HEK293 (cell line): ENCODE measurements around the gene EXOC3.
A peak's percentile ranks its signal among the peaks of the same experiment; 100 is the strongest.

Experiments used
- CTCF ChIA-PET: fragments of 350-600 bp; formaldehyde crosslinking; extraction: SDS; loops from one replicate; lab custom pipeline; 2021; ENCODE audit warnings: antibody characterized with exemption; lab: Yijun Ruan, JAX
- POLR2A ChIA-PET: fragments of 300-600 bp; formaldehyde crosslinking; extraction: SDS; loops from one replicate; lab custom pipeline; 2020; ENCODE audit warnings: antibody characterized with exemption, inconsistent platforms; lab: Yijun Ruan, JAX
- H3K27ac ChIP-seq: fragments of 200-500 bp; sonication (Bioruptor generic); 2 replicates; pipeline ENCODE4 v1.5.1; 2014; ENCODE audit warnings: low read depth, low read length, control low read depth, inconsistent platforms; ENCODE audit errors: extremely low read depth
- H3K36me3 ChIP-seq, 2 experiments: fragments of 200-500 bp in 1 of 2; sonication (Bioruptor generic) in 1 of 2; 1 replicate in 1 of 2; 2 replicates in 1 of 2; pipeline ENCODE4 v1.5.1; 2014 to 2017; ENCODE audit warnings: inconsistent platforms in 2 of 2, low read length in 2 of 2; ENCODE audit not compliant: control insufficient read depth in 2 of 2, insufficient read depth in 1 of 2
- H3K4me1 ChIP-seq: fragments of 200-500 bp; sonication (Bioruptor generic); 2 replicates; pipeline ENCODE4 v1.5.1; 2014; ENCODE audit warnings: mild to moderate bottlenecking, low read length, inconsistent platforms; ENCODE audit not compliant: control insufficient read depth, insufficient read depth
- H3K4me3 ChIP-seq: 2 replicates; pipeline ENCODE4 v1.5.1; 2011; ENCODE audit warnings: low read depth, mild to moderate bottlenecking, control low read depth, low read length, moderate library complexity
- H3K9me3 ChIP-seq: fragments of 200-500 bp; sonication (Bioruptor generic); 2 replicates; pipeline ENCODE4 v1.5.1; 2014; ENCODE audit warnings: low read depth, low read length, inconsistent platforms; ENCODE audit not compliant: control insufficient read depth, insufficient read depth
- IKZF3 ChIP-seq: fragments of 450-650 bp; IDR thresholded peaks from 2 replicates; pipeline ENCODE4 v1.5.0; 2018; ENCODE audit warnings: missing biosample characterization, mild to moderate bottlenecking, missing genetic modification characterization, moderate library complexity
- KLF7 ChIP-seq: fragments of 450-650 bp; formaldehyde crosslinking; IDR thresholded peaks from 2 replicates; pipeline ENCODE4 v1.5.1; 2016; ENCODE audit warnings: missing biosample characterization, missing genetic modification characterization, borderline replicate concordance
- SCRT1 ChIP-seq: fragments of 450-650 bp; formaldehyde crosslinking; IDR thresholded peaks from 2 replicates; pipeline ENCODE4 v1.5.1; 2016; ENCODE audit warnings: missing biosample characterization, missing genetic modification characterization, borderline replicate concordance
- ZBTB48 ChIP-seq: fragments of 450-650 bp; formaldehyde crosslinking; IDR thresholded peaks from 2 replicates; pipeline ENCODE4 v1.5.1; 2016; ENCODE audit warnings: missing biosample characterization, missing genetic modification characterization
- ZNF16 ChIP-seq: fragments of 450-650 bp; formaldehyde crosslinking; IDR thresholded peaks from 2 replicates; pipeline ENCODE4 v1.5.1; 2016; ENCODE audit warnings: low read depth, missing biosample characterization, missing genetic modification characterization
- ZNF292 ChIP-seq: fragments of 450-650 bp; formaldehyde crosslinking; IDR thresholded peaks from 2 replicates; pipeline ENCODE4 v1.5.1; 2016; ENCODE audit warnings: low read depth, missing biosample characterization, missing genetic modification characterization, borderline replicate concordance
- ZNF302 ChIP-seq: fragments of 450-650 bp; formaldehyde crosslinking; IDR thresholded peaks from 2 replicates; pipeline ENCODE4 v1.5.1; 2016; ENCODE audit warnings: missing biosample characterization, missing genetic modification characterization, low read depth
- ZNF335 ChIP-seq: fragments of 450-650 bp; formaldehyde crosslinking; conservative IDR thresholded peaks from 2 replicates; pipeline ENCODE4 v1.5.1; 2016; ENCODE audit warnings: missing biosample characterization, missing genetic modification characterization
- ZNF341 ChIP-seq: fragments of 450-650 bp; formaldehyde crosslinking; IDR thresholded peaks from 2 replicates; pipeline ENCODE4; 2016; ENCODE audit warnings: low read depth, missing biosample characterization, missing genetic modification characterization
- ZNF354C ChIP-seq: fragments of 450-650 bp; formaldehyde crosslinking; IDR thresholded peaks from 2 replicates; pipeline ENCODE4 v1.5.1; 2016; ENCODE audit warnings: missing biosample characterization, missing genetic modification characterization, low read depth, borderline replicate concordance
- ZNF416 ChIP-seq: fragments of 450-650 bp; formaldehyde crosslinking; IDR thresholded peaks from 2 replicates; pipeline ENCODE4 v1.5.1; 2016; ENCODE audit warnings: missing biosample characterization, missing genetic modification characterization
- ZNF529 ChIP-seq: fragments of 450-650 bp; formaldehyde crosslinking; IDR thresholded peaks from 2 replicates; pipeline ENCODE4 v1.5.1; 2017; ENCODE audit warnings: missing genetic modification characterization, missing biosample characterization; ENCODE audit not compliant: insufficient replicate concordance
- ZNF558 ChIP-seq: fragments of 450-650 bp; formaldehyde crosslinking; IDR thresholded peaks from 2 replicates; pipeline ENCODE4 v1.5.1; 2016; ENCODE audit warnings: missing biosample characterization, missing genetic modification characterization
- ZNF600 ChIP-seq: fragments of 450-650 bp; formaldehyde crosslinking; IDR thresholded peaks from 2 replicates; pipeline ENCODE4 v1.5.1; 2016; ENCODE audit warnings: missing biosample characterization, missing genetic modification characterization
- ZNF610 ChIP-seq: fragments of 450-650 bp; formaldehyde crosslinking; IDR thresholded peaks from 2 replicates; pipeline ENCODE4 v1.5.1; 2016; ENCODE audit warnings: missing biosample characterization, missing genetic modification characterization, borderline replicate concordance
- ZNF660 ChIP-seq: fragments of 450-650 bp; IDR thresholded peaks from 2 replicates; pipeline ENCODE4 v1.5.1; 2018; ENCODE audit warnings: missing biosample characterization, mild to moderate bottlenecking, missing genetic modification characterization
- ZNF664 ChIP-seq: fragments of 450-650 bp; formaldehyde crosslinking; IDR thresholded peaks from 2 replicates; pipeline ENCODE4 v1.5.1; 2016; ENCODE audit warnings: missing biosample characterization, missing genetic modification characterization
- TF ChIP-seq, protein P1 (sequence below): fragments of 450-650 bp; formaldehyde crosslinking; IDR thresholded peaks from 2 replicates; pipeline ENCODE4 v1.5.1; 2016; ENCODE audit warnings: missing biosample characterization, missing genetic modification characterization
- TF ChIP-seq, protein P2 (sequence below): fragments of 450-650 bp; formaldehyde crosslinking; IDR thresholded peaks from 2 replicates; pipeline ENCODE4 v1.5.1; 2017; ENCODE audit warnings: missing biosample characterization, missing genetic modification characterization
- TF ChIP-seq, protein P3 (sequence below): sonication (generic); formaldehyde crosslinking; IDR thresholded peaks from 2 replicates; pipeline ENCODE4 v1.8.1; 2022; ENCODE audit warnings: mild to moderate bottlenecking, moderate library complexity, missing genetic modification reagents

The EXOC3 gene

GRCh38 chr5:469752-470483 is 26.9 kb downstream of the EXOC3 start:
- peaks cover 4 to 36% of the 10 kb centered on the region in 2 experiments; a peak in 2 of 3 replicates for H3K36me3 ChIP-seq
- no peak overlapping the region for H3K27ac ChIP-seq
- POLR2A ChIA-PET = no interaction called here
- no peak overlapping the region for H3K4me3 ChIP-seq
- H3K9me3 ChIP-seq = no peaks in the 10 kb centered on the region
- H3K4me1 ChIP-seq = peaks cover 11% of the 10 kb centered on the region
- TF ChIP-seq, protein P1, sequence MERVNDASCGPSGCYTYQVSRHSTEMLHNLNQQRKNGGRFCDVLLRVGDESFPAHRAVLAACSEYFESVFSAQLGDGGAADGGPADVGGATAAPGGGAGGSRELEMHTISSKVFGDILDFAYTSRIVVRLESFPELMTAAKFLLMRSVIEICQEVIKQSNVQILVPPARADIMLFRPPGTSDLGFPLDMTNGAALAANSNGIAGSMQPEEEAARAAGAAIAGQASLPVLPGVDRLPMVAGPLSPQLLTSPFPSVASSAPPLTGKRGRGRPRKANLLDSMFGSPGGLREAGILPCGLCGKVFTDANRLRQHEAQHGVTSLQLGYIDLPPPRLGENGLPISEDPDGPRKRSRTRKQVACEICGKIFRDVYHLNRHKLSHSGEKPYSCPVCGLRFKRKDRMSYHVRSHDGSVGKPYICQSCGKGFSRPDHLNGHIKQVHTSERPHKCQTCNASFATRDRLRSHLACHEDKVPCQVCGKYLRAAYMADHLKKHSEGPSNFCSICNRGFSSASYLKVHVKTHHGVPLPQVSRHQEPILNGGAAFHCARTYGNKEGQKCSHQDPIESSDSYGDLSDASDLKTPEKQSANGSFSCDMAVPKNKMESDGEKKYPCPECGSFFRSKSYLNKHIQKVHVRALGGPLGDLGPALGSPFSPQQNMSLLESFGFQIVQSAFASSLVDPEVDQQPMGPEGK = no peak
- TF ChIP-seq ZNF664 (peak; percentile 51; the same call in 1 of the 2 replicates), ZNF354C (tag by site-specific recombination) (no peak), ZNF302 (no peak), ZNF529 (tag by site-specific recombination) (no peak), SCRT1 (tag by site-specific recombination) (no peak)
- TF ChIP-seq, protein P2, sequence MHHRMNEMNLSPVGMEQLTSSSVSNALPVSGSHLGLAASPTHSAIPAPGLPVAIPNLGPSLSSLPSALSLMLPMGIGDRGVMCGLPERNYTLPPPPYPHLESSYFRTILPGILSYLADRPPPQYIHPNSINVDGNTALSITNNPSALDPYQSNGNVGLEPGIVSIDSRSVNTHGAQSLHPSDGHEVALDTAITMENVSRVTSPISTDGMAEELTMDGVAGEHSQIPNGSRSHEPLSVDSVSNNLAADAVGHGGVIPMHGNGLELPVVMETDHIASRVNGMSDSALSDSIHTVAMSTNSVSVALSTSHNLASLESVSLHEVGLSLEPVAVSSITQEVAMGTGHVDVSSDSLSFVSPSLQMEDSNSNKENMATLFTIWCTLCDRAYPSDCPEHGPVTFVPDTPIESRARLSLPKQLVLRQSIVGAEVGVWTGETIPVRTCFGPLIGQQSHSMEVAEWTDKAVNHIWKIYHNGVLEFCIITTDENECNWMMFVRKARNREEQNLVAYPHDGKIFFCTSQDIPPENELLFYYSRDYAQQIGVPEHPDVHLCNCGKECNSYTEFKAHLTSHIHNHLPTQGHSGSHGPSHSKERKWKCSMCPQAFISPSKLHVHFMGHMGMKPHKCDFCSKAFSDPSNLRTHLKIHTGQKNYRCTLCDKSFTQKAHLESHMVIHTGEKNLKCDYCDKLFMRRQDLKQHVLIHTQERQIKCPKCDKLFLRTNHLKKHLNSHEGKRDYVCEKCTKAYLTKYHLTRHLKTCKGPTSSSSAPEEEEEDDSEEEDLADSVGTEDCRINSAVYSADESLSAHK (tag by site-specific recombination) = no peak
- CTCF ChIA-PET = interaction anchor here (1.9 kb wide), 1 partner anchor 24 kb away, joined by 8 read pairs; no protein-coding TSS in a partner anchor

- H3K4me3 ChIP-seq = no peak overlapping the region; the same call in 1 of the 2 replicates
- CTCF ChIA-PET = no interaction called here
- H3K9me3 ChIP-seq = no peaks in the 10 kb centered on the region
- peaks cover 4 to 27% of the 10 kb centered on the region in 2 experiments; a peak in 2 of 3 replicates for H3K36me3 ChIP-seq
- H3K4me1 ChIP-seq = peaks cover 11% of the 10 kb centered on the region
- TF ChIP-seq ZNF341 (tag by site-specific recombination) (peak; percentile 89), ZNF335 (peak; percentile 88), ZNF416 (tag by site-specific recombination) (no peak), ZNF600 (tag by site-specific recombination) (peak; percentile 65), KLF7 (no peak), ZNF292 (no peak), IKZF3 (tag by site-specific recombination) (0 out of 2 replicates have a peak, but pooled peaks have one; percentile 3), ZBTB48 (tag by site-specific recombination) (no peak), ZNF660 (no peak), ZNF558 (tag by site-specific recombination) (no peak), ZNF16 (no peak), ZNF610 (tag by site-specific recombination) (no peak)
- TF ChIP-seq, protein P3, sequence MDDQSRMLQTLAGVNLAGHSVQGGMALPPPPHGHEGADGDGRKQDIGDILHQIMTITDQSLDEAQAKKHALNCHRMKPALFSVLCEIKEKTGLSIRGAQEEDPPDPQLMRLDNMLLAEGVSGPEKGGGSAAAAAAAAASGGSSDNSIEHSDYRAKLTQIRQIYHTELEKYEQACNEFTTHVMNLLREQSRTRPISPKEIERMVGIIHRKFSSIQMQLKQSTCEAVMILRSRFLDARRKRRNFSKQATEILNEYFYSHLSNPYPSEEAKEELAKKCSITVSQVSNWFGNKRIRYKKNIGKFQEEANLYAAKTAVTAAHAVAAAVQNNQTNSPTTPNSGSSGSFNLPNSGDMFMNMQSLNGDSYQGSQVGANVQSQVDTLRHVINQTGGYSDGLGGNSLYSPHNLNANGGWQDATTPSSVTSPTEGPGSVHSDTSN (CRISPR knock-in tag) = 0 out of 2 replicates have a peak, but pooled peaks have one; percentile 29
- POLR2A ChIA-PET = interaction anchor here (1.0 to 3.4 kb wide), 3 partner anchors 25 to 199 kb away, joined by 4 to 17 read pairs (median 6); partner anchors contain the start of gene CEP72
- H3K27ac ChIP-seq = peak overlapping the region; percentile 95
These were observed 28.2 kb downstream of the EXOC3 start for GRCh38 chr5:470961-471749.
